ENCODE measurements around the gene CYP11A1.

The CYP11A1 gene

GRCh38 chr15:74340150-74340549 lies 27.3 kb downstream of the CYP11A1 start:
- DNase-seq = no peak

- no peak for DNase-seq
Observed at GRCh38 chr15:74339371-74339770, 28.1 kb downstream of the CYP11A1 start.

GRCh38 chr15:74338676-74339075 lies 28.8 kb downstream of the CYP11A1 start:
- DNase-seq = no peak

GRCh38 chr15:74337607-74338211 lies 29.7 kb downstream of the CYP11A1 start:
- no peak for DNase-seq

- no peak for DNase-seq
Observed at GRCh38 chr15:74337146-74337545, 30.3 kb downstream of the CYP11A1 start.

- DNase-seq = no peak
Observed at GRCh38 chr15:74336061-74337005, 31.1 kb downstream of the CYP11A1 start.

- no peak for DNase-seq
Observed at GRCh38 chr15:74335396-74335795, 32.0 kb downstream of the CYP11A1 start.

GRCh38 chr15:74334127-74334526 lies 33.3 kb downstream of the CYP11A1 start:
- DNase-seq = no peak

- no peak for DNase-seq
Observed at GRCh38 chr15:74333662-74334061, 33.8 kb downstream of the CYP11A1 start.

GRCh38 chr15:74333093-74333492 lies 34.4 kb downstream of the CYP11A1 start:
- no peak for DNase-seq

GRCh38 chr15:74332611-74333010 lies 34.8 kb downstream of the CYP11A1 start:
- no peak for DNase-seq

- DNase-seq = no peak
Observed at GRCh38 chr15:74332011-74332410, 35.4 kb downstream of the CYP11A1 start.

GRCh38 chr15:74330861-74331408 lies 36.5 kb downstream of the CYP11A1 start:
- DNase-seq = no peak

- no peak for DNase-seq
Observed at GRCh38 chr15:74328331-74329056, 39.0 kb downstream of the CYP11A1 start.

GRCh38 chr15:74327756-74328155 lies 39.7 kb downstream of the CYP11A1 start:
- no peak for DNase-seq

- no peak for DNase-seq
Observed at GRCh38 chr15:74326746-74327145, 40.7 kb downstream of the CYP11A1 start.

- no peak for DNase-seq
Observed at GRCh38 chr15:74324714-74325113, 42.7 kb downstream of the CYP11A1 start.

GRCh38 chr15:74322558-74323180 lies 44.8 kb downstream of the CYP11A1 start:
- no peak for DNase-seq

- no peak for DNase-seq
Observed at GRCh38 chr15:74320352-74321247, 46.8 kb downstream of the CYP11A1 start.

- DNase-seq = peak; percentile 25
Observed at GRCh38 chr15:74319596-74320351, 47.7 kb downstream of the CYP11A1 start.

GRCh38 chr15:74319138-74319460 lies 48.3 kb downstream of the CYP11A1 start:
- no peak for DNase-seq

Data from NCI-H2029 treated with DMSO at 0.1 percent for 48 hours (cell line).